T-helper 1 cell treated with Interleukin-12 subunit alpha and Interleukin-12 subunit beta and Interleukin-4 antibody, amounts not matched to agents 30 μg/mL and 1 μg/mL, for 36 hours (primary cell): ENCODE results near the gene FN3KRP.
"Not testable (repeated sequence)": the region's sequence is repeated elsewhere in the genome, so short reads cannot be mapped to it uniquely, and the experiment has no call there.

Source experiments
- H3K27ac Mint-ChIP-seq: one replicate; pipeline ENCODE4 v1.8.0; 2021; ENCODE audit warnings: mild to moderate bottlenecking, mixed read lengths
- H3K27me3 Mint-ChIP-seq: one replicate; pipeline ENCODE4 v1.8.0; 2021; ENCODE audit warnings: low read depth, mixed read lengths
- H3K36me3 Mint-ChIP-seq: one replicate; pipeline ENCODE4 v1.8.0; 2021; ENCODE audit warnings: low read depth, mixed read lengths
- H3K4me1 Mint-ChIP-seq: one replicate; pipeline ENCODE4 v1.8.0; 2021; ENCODE audit warnings: low read depth, mixed read lengths
- H3K4me3 Mint-ChIP-seq: one replicate; pipeline ENCODE4 v1.8.0; 2021; ENCODE audit warnings: mild to moderate bottlenecking, moderate library complexity, mixed read lengths
- H3K9me3 Mint-ChIP-seq: one replicate; pipeline ENCODE4 v1.8.0; 2021; ENCODE audit warnings: mixed read lengths

FN3KRP gene

GRCh38 chr17:82756166-82756565 lies 39.7 kb downstream of the FN3KRP start:
- Mint-ChIP-seq H3K4me3 (no peak overlapping the region), H3K36me3 (peaks cover 3% of the 10 kb centered on the region), H3K27me3 (no peaks in the 10 kb centered on the region), H3K27ac (no peak overlapping the region), H3K4me1 (peaks cover 28% of the 10 kb centered on the region), H3K9me3 (no peaks in the 10 kb centered on the region)

- H3K36me3 Mint-ChIP-seq, result peaks cover 32% of the 10 kb centered on the region
- no peaks in the 10 kb centered on the region for H3K27me3 Mint-ChIP-seq
- H3K9me3 Mint-ChIP-seq, result no peaks in the 10 kb centered on the region
- no peak overlapping the region for H3K4me3 Mint-ChIP-seq
- no peak overlapping the region for H3K27ac Mint-ChIP-seq
- peaks cover 8% of the 10 kb centered on the region for H3K4me1 Mint-ChIP-seq
Observed at GRCh38 chr17:82765371-82765770, 48.9 kb downstream of the FN3KRP start.

GRCh38 chr17:82767041-82767754 lies 50.7 kb downstream of the FN3KRP start:
- Mint-ChIP-seq H3K4me3 (no peak overlapping the region), H3K9me3 (no peaks in the 10 kb centered on the region), H3K27me3 (no peaks in the 10 kb centered on the region), H3K27ac (peak overlapping the region; percentile 31), H3K4me1 (peaks cover 8% of the 10 kb centered on the region), H3K36me3 (peaks cover 34% of the 10 kb centered on the region)

GRCh38 chr17:82769041-82769440 lies 52.5 kb downstream of the FN3KRP start:
- Mint-ChIP-seq H3K36me3 (peaks cover 37% of the 10 kb centered on the region), H3K4me3 (no peak overlapping the region), H3K4me1 (peaks cover 7% of the 10 kb centered on the region), H3K27me3 (no peaks in the 10 kb centered on the region), H3K9me3 (no peaks in the 10 kb centered on the region), H3K27ac (no peak overlapping the region)

- Mint-ChIP-seq H3K36me3 (peaks cover 29% of the 10 kb centered on the region), H3K4me1 (peaks cover 8% of the 10 kb centered on the region), H3K4me3 (no peak overlapping the region), H3K27ac (no peak overlapping the region), H3K27me3 (no peaks in the 10 kb centered on the region), H3K9me3 (no peaks in the 10 kb centered on the region)
Observed at GRCh38 chr17:82772026-82772425, 55.5 kb downstream of the FN3KRP start.

- not testable (repeated sequence) for H3K27ac Mint-ChIP-seq, H3K9me3 Mint-ChIP-seq, H3K4me3 Mint-ChIP-seq, H3K27me3 Mint-ChIP-seq
- H3K4me1 Mint-ChIP-seq, result peaks cover 11% of the 10 kb centered on the region
- H3K36me3 Mint-ChIP-seq, result peaks cover 21% of the 10 kb centered on the region
Observed at GRCh38 chr17:82774456-82774855, 58.0 kb downstream of the FN3KRP start.

- Mint-ChIP-seq H3K36me3 (peaks cover 18% of the 10 kb centered on the region), H3K27me3 (no peaks in the 10 kb centered on the region), H3K27ac (no peak overlapping the region)
Observed at GRCh38 chr17:82775001-82775823, 58.7 kb downstream of the FN3KRP start.

GRCh38 chr17:82776454-82776853 lies 59.9 kb downstream of the FN3KRP start:
- no peaks in the 10 kb centered on the region for H3K9me3 Mint-ChIP-seq
- no peak overlapping the region for H3K27ac Mint-ChIP-seq
- H3K4me1 Mint-ChIP-seq, result peaks cover 11% of the 10 kb centered on the region
- no peak overlapping the region for H3K4me3 Mint-ChIP-seq
- peaks cover 17% of the 10 kb centered on the region for H3K36me3 Mint-ChIP-seq
- H3K27me3 Mint-ChIP-seq, result no peaks in the 10 kb centered on the region

More at GRCh38 chr17:82775001-82775823, 58.7 kb downstream of the FN3KRP start:
- H3K4me1 Mint-ChIP-seq, result peaks cover 11% of the 10 kb centered on the region
- H3K9me3 Mint-ChIP-seq, result no peaks in the 10 kb centered on the region
- no peak overlapping the region for H3K4me3 Mint-ChIP-seq
